Renal pelvis (tissue), 12 donors: ENCODE measurements around the gene TREX2. TPM values are rescaled to one million over a fixed set of nuclear protein-coding genes. Genes with fewer than 3 reads are reported as not detected.

Source experiments
- DNase-seq: peaks from one replicate; pipeline ENCODE4 v3.0.0-alpha.2; 2013
- long read RNA-seq, 16 experiments: transcript quantifications; one replicate each; lab custom pipeline, GENCODE V29; 2026
- polyA plus RNA-seq, 3 donors: library from polyadenylated mRNA; unstranded; fragments of 120-200 nt; gene quantifications; one replicate each; pipeline ENCODE4 v1.2.1, GENCODE V29; 2013; ENCODE audit not compliant: insufficient read length in 3 of 3

The TREX2 gene
- polyA plus RNA-seq: under 1 TPM; 0.48 to 0.54 (median 0.50) TPM
- long read RNA-seq, donor 1, partial matches to known transcripts: 7 of 7 reads
- long read RNA-seq, donor 1, other reads (novel, unspliced or antisense): 0 of 7 reads
- long read RNA-seq, donor 2: 0 reads
- long read RNA-seq, donor 3: 0 reads
- long read RNA-seq, donor 4: 0 reads
- long read RNA-seq, donor 5: 0 reads
- long read RNA-seq, donor 6, partial matches to known transcripts: 8 of 8 reads
- long read RNA-seq, donor 6, other reads (novel, unspliced or antisense): 0 of 8 reads
- long read RNA-seq, donor 7: 0 reads
- long read RNA-seq, donor 8: 0 reads
- long read RNA-seq, donor 9: 0 reads
- long read RNA-seq, donor 10: 0 reads
- long read RNA-seq, donor 11, partial matches to known transcripts: 5 of 5 reads
- long read RNA-seq, donor 11, other reads (novel, unspliced or antisense): 0 of 5 reads
- long read RNA-seq, donor 12: 0 reads
- long read RNA-seq, donor 13, partial matches to known transcripts: 6 of 6 reads
- long read RNA-seq, donor 13, other reads (novel, unspliced or antisense): 0 of 6 reads
- long read RNA-seq, donor 14: 0 reads
- long read RNA-seq, donor 15, partial matches to known transcripts: 14 of 14 reads
- long read RNA-seq, donor 15, other reads (novel, unspliced or antisense): 0 of 14 reads
- long read RNA-seq, donor 16: 0 reads

GRCh38 chrX:153445856-153446635, at the start of gene TREX2:
TSS of gene TREX2 (minus strand) at chrX:153446056. CDS start at chrX:153445430, 626 bp downstream.
- no peak for DNase-seq

GRCh38 chrX:153495362-153495751, 49.5 kb upstream of the TREX2 start:
- no peak for DNase-seq

GRCh38 chrX:153494541-153495361, 48.9 kb upstream of the TREX2 start, which contains the start of gene BGN:
TSS of gene BGN (plus strand) at chrX:153494980. CDS start at chrX:153504632, 9,652 bp downstream.
- DNase-seq: no peak

- no peak for DNase-seq
Observed at GRCh38 chrX:153494061-153494460, 48.2 kb upstream of the TREX2 start.

- DNase-seq: no peak
Observed at GRCh38 chrX:153493085-153493484, 47.2 kb upstream of the TREX2 start.

- no peak for DNase-seq
Observed at GRCh38 chrX:153492543-153492942, 46.7 kb upstream of the TREX2 start.

GRCh38 chrX:153491918-153492317, 46.1 kb upstream of the TREX2 start:
- no peak for DNase-seq

GRCh38 chrX:153491351-153491914, 45.6 kb upstream of the TREX2 start:
- no peak for DNase-seq

GRCh38 chrX:153490217-153490930, 44.5 kb upstream of the TREX2 start:
- DNase-seq: no peak

- DNase-seq: peak; percentile 54
Observed at GRCh38 chrX:153488231-153488914, 42.5 kb upstream of the TREX2 start.

- no peak for DNase-seq
Observed at GRCh38 chrX:153487590-153488071, 41.8 kb upstream of the TREX2 start.

GRCh38 chrX:153486171-153486570, 40.3 kb upstream of the TREX2 start:
- no peak for DNase-seq

GRCh38 chrX:153485396-153486080, 39.7 kb upstream of the TREX2 start:
- no peak for DNase-seq

- no peak for DNase-seq
Observed at GRCh38 chrX:153482376-153483015, 36.6 kb upstream of the TREX2 start.

GRCh38 chrX:153481043-153481442, 35.2 kb upstream of the TREX2 start:
- DNase-seq: no peak

- no peak for DNase-seq
Observed at GRCh38 chrX:153478746-153479145, 32.9 kb upstream of the TREX2 start.

GRCh38 chrX:153477901-153478300, 32.0 kb upstream of the TREX2 start:
- DNase-seq: no peak

GRCh38 chrX:153477364-153477857, 31.6 kb upstream of the TREX2 start:
- no peak for DNase-seq
